Liver (tissue), 3 donors: ENCODE measurements around the gene MAMSTR.

ENCODE experiments used
- JUND ChIP-seq, 2 donors: IDR thresholded peaks; 2 replicates each; pipeline ENCODE4 v1.6.1; 2016; ENCODE audit warnings: antibody characterized with exemption in 2 of 2
- RXRA ChIP-seq, 2 donors: IDR thresholded peaks; 2 replicates each; pipeline ENCODE4 v1.6.1; 2017 to 2018; ENCODE audit warnings: antibody characterized with exemption in 2 of 2, mild to moderate bottlenecking in 1 of 2
- TF ChIP-seq, protein P1 (sequence below): IDR thresholded peaks from 2 replicates; pipeline ENCODE4 v1.6.1; 2016; ENCODE audit warnings: antibody characterized with exemption
- TF ChIP-seq, protein P2 (sequence below): fragments of 150-350 bp; IDR thresholded peaks from 2 replicates; pipeline ENCODE4 v1.5.1; 2017; ENCODE audit warnings: improper control_type of control experiment, low read depth, low read length; ENCODE audit not compliant: missing input control
- donor health status: healthy.
- donor health status: healthy.

DNA sequence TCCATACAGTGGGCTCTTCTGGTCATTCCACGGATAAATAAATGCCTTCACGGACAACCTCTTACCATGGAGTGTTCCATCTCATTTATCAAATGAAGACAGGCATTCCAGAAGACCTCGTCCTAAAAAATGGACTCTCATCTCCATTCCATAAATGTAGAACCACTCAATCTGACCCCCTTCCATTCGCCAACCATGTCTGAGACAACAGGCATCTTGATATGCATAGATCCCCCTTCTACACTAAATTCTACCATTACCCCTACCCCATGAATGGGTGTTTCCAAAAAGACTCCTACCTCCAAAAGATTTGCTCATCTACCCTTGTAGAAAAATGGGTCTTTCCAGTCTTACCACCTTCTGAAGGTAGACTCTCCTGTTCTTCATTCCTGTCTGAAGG lies 11.9 kb upstream of the MAMSTR start:
- TF ChIP-seq, protein P1, sequence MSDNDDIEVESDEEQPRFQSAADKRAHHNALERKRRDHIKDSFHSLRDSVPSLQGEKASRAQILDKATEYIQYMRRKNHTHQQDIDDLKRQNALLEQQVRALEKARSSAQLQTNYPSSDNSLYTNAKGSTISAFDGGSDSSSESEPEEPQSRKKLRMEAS, result no peak
- TF ChIP-seq RXRA (IDR thresholded peaks at IDR 0.05), result no peak
- TF ChIP-seq JUND (IDR thresholded peaks at IDR 0.05), result no peak
- TF ChIP-seq, protein P2, sequence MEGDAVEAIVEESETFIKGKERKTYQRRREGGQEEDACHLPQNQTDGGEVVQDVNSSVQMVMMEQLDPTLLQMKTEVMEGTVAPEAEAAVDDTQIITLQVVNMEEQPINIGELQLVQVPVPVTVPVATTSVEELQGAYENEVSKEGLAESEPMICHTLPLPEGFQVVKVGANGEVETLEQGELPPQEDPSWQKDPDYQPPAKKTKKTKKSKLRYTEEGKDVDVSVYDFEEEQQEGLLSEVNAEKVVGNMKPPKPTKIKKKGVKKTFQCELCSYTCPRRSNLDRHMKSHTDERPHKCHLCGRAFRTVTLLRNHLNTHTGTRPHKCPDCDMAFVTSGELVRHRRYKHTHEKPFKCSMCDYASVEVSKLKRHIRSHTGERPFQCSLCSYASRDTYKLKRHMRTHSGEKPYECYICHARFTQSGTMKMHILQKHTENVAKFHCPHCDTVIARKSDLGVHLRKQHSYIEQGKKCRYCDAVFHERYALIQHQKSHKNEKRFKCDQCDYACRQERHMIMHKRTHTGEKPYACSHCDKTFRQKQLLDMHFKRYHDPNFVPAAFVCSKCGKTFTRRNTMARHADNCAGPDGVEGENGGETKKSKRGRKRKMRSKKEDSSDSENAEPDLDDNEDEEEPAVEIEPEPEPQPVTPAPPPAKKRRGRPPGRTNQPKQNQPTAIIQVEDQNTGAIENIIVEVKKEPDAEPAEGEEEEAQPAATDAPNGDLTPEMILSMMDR, result no peak
